ENCODE results near the gene SORCS3.

- TF ChIP-seq CTCF (IDR thresholded peaks at IDR 0.05) (no peak), ZFX (IDR thresholded peaks at IDR 0.05; ENCODE audit: borderline replicate concordance) (no peak)
Observed at GRCh38 chr10:104941662-104942061, 300.6 kb downstream of the SORCS3 start.
